PC-3 (cell line): ENCODE data around the gene ZNF576. TPM values are rescaled to one million over a fixed set of nuclear protein-coding genes. Genes with fewer than 3 reads are reported as not detected.

ENCODE experiments used
- ATAC-seq: fragments of 200-7000 bp; cut with Tn5 transposase; 2 replicates; pipeline ENCODE4 v1.9.1; 2020; ENCODE audit warnings: mild to moderate bottlenecking, moderate library complexity
- BruUV-seq: library from RNA; stranded (reverse); fragments of 400-500 nt; replicated peaks from 2 replicates; lab custom pipeline; 2021; lab: Mats Ljungman, UMichigan
- CTCF ChIA-PET: fragments of 300-600 bp; sonication (Branson Sonifier 250); formaldehyde crosslinking; loops from one replicate; lab custom pipeline; 2022; ENCODE audit warnings: antibody characterized with exemption; lab: Charles Lee
- POLR2A ChIA-PET: fragments of 300-600 bp; sonication (Branson Sonifier 250); formaldehyde crosslinking; loops from one replicate; lab custom pipeline; 2022; ENCODE audit warnings: antibody characterized with exemption; ENCODE audit not compliant: unreplicated experiment; lab: Charles Lee
- DNase-seq: peaks from one replicate; pipeline ENCODE4 v3.0.0-alpha.2; 2015
- H2AFZ ChIP-seq: fragments of 300-600 bp; sonication (generic); 2 replicates; pipeline ENCODE4 v1.6.0; 2016; ENCODE audit warnings: antibody characterized with exemption, low read length
- H3F3A ChIP-seq: fragments of 300-600 bp; sonication (generic); one replicate; pipeline ENCODE4 v1.6.0; 2017; ENCODE audit warnings: antibody characterized with exemption, low read length, control low read depth, mild to moderate bottlenecking; ENCODE audit not compliant: unreplicated experiment
- H3K27ac ChIP-seq: fragments of 300-600 bp; sonication (generic); 2 replicates; pipeline ENCODE4 v1.5.1; 2016; ENCODE audit warnings: mild to moderate bottlenecking, low read length
- H3K27me3 ChIP-seq: fragments of 300-600 bp; sonication (generic); 2 replicates; pipeline ENCODE4 v1.6.1; 2016; ENCODE audit warnings: low read length, mixed read lengths
- H3K36me3 ChIP-seq: fragments of 300-600 bp; sonication (generic); 2 replicates; pipeline ENCODE4 v1.6.1; 2016; ENCODE audit warnings: low read depth, mixed run types, low read length, mixed read lengths
- H3K4me1 ChIP-seq: fragments of 300-600 bp; sonication (generic); 2 replicates; pipeline ENCODE4 v1.5.1; 2016; ENCODE audit warnings: low read length; ENCODE audit not compliant: insufficient read depth
- H3K4me2 ChIP-seq: fragments of 300-600 bp; sonication (generic); 2 replicates; pipeline ENCODE4 v1.6.0; 2016; ENCODE audit warnings: low read length
- H3K4me3 ChIP-seq: fragments of 300-600 bp; sonication (generic); 2 replicates; pipeline ENCODE4 v1.5.1; 2016; ENCODE audit warnings: mild to moderate bottlenecking, low read length, mixed read lengths
- H3K79me2 ChIP-seq: fragments of 300-600 bp; sonication (generic); 2 replicates; pipeline ENCODE4 v1.6.1; 2017; ENCODE audit warnings: low read length, mixed read lengths
- H3K9ac ChIP-seq: fragments of 300-600 bp; sonication (generic); 2 replicates; pipeline ENCODE4 v1.6.0; 2016; ENCODE audit warnings: mild to moderate bottlenecking, low read length
- H3K9me2 ChIP-seq: fragments of 300-600 bp; sonication (generic); replicated peaks from 2 replicates; pipeline ENCODE4 v1.6.1; 2016; ENCODE audit warnings: mixed run types, low read length, mixed read lengths
- H3K9me3 ChIP-seq: fragments of 300-600 bp; sonication (generic); 2 replicates; pipeline ENCODE4 v1.6.1; 2016; ENCODE audit warnings: low read length, mixed read lengths
- H4K20me1 ChIP-seq: fragments of 300-600 bp; sonication (generic); 2 replicates; pipeline ENCODE4 v1.6.1; 2016; ENCODE audit warnings: low read length, mixed read lengths
- EZH2 ChIP-seq: fragments of 300-600 bp; sonication (generic); IDR thresholded peaks from one replicate; pipeline ENCODE4 v1.6.1; 2017; ENCODE audit warnings: antibody characterized with exemption, mild to moderate bottlenecking, low read length; ENCODE audit not compliant: unreplicated experiment
- EZH2phosphoT487 ChIP-seq: fragments of 300-600 bp; sonication (generic); IDR thresholded peaks from 2 replicates; pipeline ENCODE4 v1.6.1; 2018; ENCODE audit warnings: mild to moderate bottlenecking, antibody characterized with exemption, low read length, borderline replicate concordance
- intact Hi-C: fragments of 100-400 bp; cut with micrococcal nuclease; formaldehyde crosslinking; loops from 2 replicates; pipeline ENCODE4 v1.9.0; 2023
- total RNA-seq: library from RNA; depleted of rRNA; stranded (reverse); fragments of >200 nt; gene quantifications from 2 replicates; pipeline ENCODE4 v1.2.3, GENCODE V29; 2014
- TF ChIP-seq, protein P1 (sequence below): fragments of 300-600 bp; sonication (generic); conservative IDR thresholded peaks from 2 replicates; pipeline ENCODE4 v1.5.1; 2017; ENCODE audit warnings: antibody characterized with exemption, low read depth, mild to moderate bottlenecking, low read length

Gene ZNF576
- total RNA-seq, 1 experiment from 2014 or later, result 14.7 TPM

- Histone ChIP-seq H3K9me2 (no peaks in the 10 kb centered on the region), H3K4me2 (no peak overlapping the region), H3K36me3 (no peaks in the 10 kb centered on the region), H3F3A (no peaks in the 10 kb centered on the region), H3K4me3 (no peak overlapping the region), H4K20me1 (no peaks in the 10 kb centered on the region), H3K9ac (no peak overlapping the region), H2AFZ (no peak overlapping the region), H3K4me1 (peaks cover 6% of the 10 kb centered on the region; the same call in 1 of the 2 replicates), H3K9me3 (no peaks in the 10 kb centered on the region), H3K27ac (no peak overlapping the region), H3K27me3 (no peaks in the 10 kb centered on the region), H3K79me2 (peaks cover under 1% of the 10 kb centered on the region)
- DNase-seq, result no peak
- no peak for ATAC-seq
- intact Hi-C loops, result no loop called here
- ChIA-PET CTCF (no interaction called here), POLR2A (no interaction called here)
- no TSS peak for BruUV-seq
- TF ChIP-seq, protein P1, sequence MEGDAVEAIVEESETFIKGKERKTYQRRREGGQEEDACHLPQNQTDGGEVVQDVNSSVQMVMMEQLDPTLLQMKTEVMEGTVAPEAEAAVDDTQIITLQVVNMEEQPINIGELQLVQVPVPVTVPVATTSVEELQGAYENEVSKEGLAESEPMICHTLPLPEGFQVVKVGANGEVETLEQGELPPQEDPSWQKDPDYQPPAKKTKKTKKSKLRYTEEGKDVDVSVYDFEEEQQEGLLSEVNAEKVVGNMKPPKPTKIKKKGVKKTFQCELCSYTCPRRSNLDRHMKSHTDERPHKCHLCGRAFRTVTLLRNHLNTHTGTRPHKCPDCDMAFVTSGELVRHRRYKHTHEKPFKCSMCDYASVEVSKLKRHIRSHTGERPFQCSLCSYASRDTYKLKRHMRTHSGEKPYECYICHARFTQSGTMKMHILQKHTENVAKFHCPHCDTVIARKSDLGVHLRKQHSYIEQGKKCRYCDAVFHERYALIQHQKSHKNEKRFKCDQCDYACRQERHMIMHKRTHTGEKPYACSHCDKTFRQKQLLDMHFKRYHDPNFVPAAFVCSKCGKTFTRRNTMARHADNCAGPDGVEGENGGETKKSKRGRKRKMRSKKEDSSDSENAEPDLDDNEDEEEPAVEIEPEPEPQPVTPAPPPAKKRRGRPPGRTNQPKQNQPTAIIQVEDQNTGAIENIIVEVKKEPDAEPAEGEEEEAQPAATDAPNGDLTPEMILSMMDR, result no peak
- no peak for TF ChIP-seq EZH2phosphoT487
- TF ChIP-seq EZH2, result no peak
Measured at GRCh38 chr19:43623889-43624670, 27.7 kb downstream of the ZNF576 start.

- H2AFZ ChIP-seq, result no peak overlapping the region
- H3K27me3 ChIP-seq, result no peaks in the 10 kb centered on the region
- ChIA-PET CTCF (no interaction called here), POLR2A (no interaction called here)
- ATAC-seq (no peak), DNase-seq (no peak)
- TF ChIP-seq EZH2phosphoT487 (no peak), EZH2 (no peak)
- TF ChIP-seq, protein P1, result no peak
- no peak overlapping the region for H3K4me2 ChIP-seq
- BruUV-seq, result no TSS peak
- H4K20me1 ChIP-seq, result no peaks in the 10 kb centered on the region
- no peaks in the 10 kb centered on the region for H3F3A ChIP-seq
- no peak overlapping the region for H3K9ac ChIP-seq
- intact Hi-C loops, result no loop called here
- H3K9me3 ChIP-seq, result no peaks in the 10 kb centered on the region
- H3K79me2 ChIP-seq, result no peaks in the 10 kb centered on the region
- no peaks in the 10 kb centered on the region for H3K36me3 ChIP-seq
- no peak overlapping the region for H3K27ac ChIP-seq
- H3K4me3 ChIP-seq, result no peak overlapping the region
- no peaks in the 10 kb centered on the region for H3K9me2 ChIP-seq
- H3K4me1 ChIP-seq, result peaks cover 4% of the 10 kb centered on the region; the same call in 1 of the 2 replicates
Measured at GRCh38 chr19:43624933-43625332, 28.5 kb downstream of the ZNF576 start.

DNA sequence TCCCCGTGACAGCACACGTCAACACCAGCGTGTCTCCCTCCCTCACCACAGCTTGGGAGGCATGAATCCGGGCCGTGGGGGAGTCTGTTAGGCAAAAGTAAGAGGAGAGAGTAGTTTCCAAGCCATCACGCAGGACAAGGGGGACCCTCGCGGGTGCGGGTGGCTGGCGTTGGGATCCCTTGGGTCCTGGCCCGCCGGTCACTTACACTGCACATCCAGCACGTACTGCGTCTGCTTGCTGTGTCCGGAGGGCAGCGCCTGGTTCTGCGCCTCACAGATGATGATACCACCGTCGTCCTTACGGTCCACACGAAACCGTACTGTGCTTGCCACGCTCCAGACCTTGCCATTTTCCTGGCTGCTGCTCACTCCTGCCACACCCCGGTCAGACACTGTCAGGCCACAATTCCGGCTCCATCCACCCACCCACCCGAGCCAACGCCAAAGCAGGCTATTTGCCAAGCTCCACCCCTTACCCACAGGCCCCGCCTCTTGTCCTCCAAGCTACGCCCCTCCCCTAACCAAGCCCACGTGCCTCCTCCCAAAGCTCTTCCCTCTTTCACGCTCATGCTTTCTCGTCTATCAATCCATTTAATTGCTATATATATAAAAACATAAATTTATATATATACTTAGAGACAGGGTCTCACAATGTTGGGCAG, 29.7 kb downstream of the ZNF576 start:
- no peak overlapping the region for H3K9ac ChIP-seq
- no peak overlapping the region for H3K27ac ChIP-seq
- POLR2A ChIA-PET, result no interaction called here
- H3K27me3 ChIP-seq, result no peaks in the 10 kb centered on the region
- no peak for DNase-seq
- H3K4me1 ChIP-seq, result no peaks in the 10 kb centered on the region
- no peaks in the 10 kb centered on the region for H3F3A ChIP-seq
- H3K9me3 ChIP-seq, result no peaks in the 10 kb centered on the region
- no peaks in the 10 kb centered on the region for H3K36me3 ChIP-seq
- no peaks in the 10 kb centered on the region for H4K20me1 ChIP-seq
- no peaks in the 10 kb centered on the region for H3K79me2 ChIP-seq
- H3K4me3 ChIP-seq, result no peak overlapping the region
- TF ChIP-seq, protein P1, result no peak
- TF ChIP-seq EZH2phosphoT487, result no peak
- no peak for TF ChIP-seq EZH2
- H3K9me2 ChIP-seq, result no peaks in the 10 kb centered on the region
- H2AFZ ChIP-seq, result no peak overlapping the region
- intact Hi-C loops, result no loop called here
- CTCF ChIA-PET, result no interaction called here
- ATAC-seq, result no peak
- no peak overlapping the region for H3K4me2 ChIP-seq
- BruUV-seq, result no TSS peak
